H9 (cell line): ENCODE data around the gene CAGE1. TPM values are rescaled to one million over a fixed set of nuclear protein-coding genes. Genes with fewer than 3 reads are reported as not detected.

Experiments
- DNase-seq: peaks from one replicate; pipeline ENCODE4 v3.0.0-alpha.2; 2017
- H2AFZ ChIP-seq: one replicate; pipeline ENCODE4 v1.6.1; 2013; ENCODE audit warnings: mild to moderate bottlenecking, low read length, control low read depth, moderate library complexity
- H2AK5ac ChIP-seq: 2 replicates; pipeline ENCODE4 v1.6.1; 2013; ENCODE audit warnings: low read length, control low read depth, mixed read lengths; ENCODE audit not compliant: insufficient read length
- H2BK120ac ChIP-seq: one replicate; pipeline ENCODE4 v1.6.1; 2013; ENCODE audit warnings: low read depth, mild to moderate bottlenecking, low read length, control low read depth, inconsistent platforms; ENCODE audit not compliant: poor library complexity, severe bottlenecking
- H2BK12ac ChIP-seq: 2 replicates; pipeline ENCODE4 v1.6.1; 2013; ENCODE audit warnings: low read length, control low read depth, mixed read lengths, low read depth; ENCODE audit not compliant: insufficient read length
- H2BK15ac ChIP-seq: 2 replicates; pipeline ENCODE4 v1.6.1; 2013; ENCODE audit warnings: low read depth, low read length, control low read depth
- H2BK20ac ChIP-seq: one replicate; pipeline ENCODE4 v1.6.1; 2013; ENCODE audit warnings: low read depth, mild to moderate bottlenecking, low read length, control low read depth, inconsistent platforms; ENCODE audit not compliant: poor library complexity, severe bottlenecking
- H2BK5ac ChIP-seq: 2 replicates; pipeline ENCODE4 v1.6.1; 2013; ENCODE audit warnings: low read length, control low read depth, mixed read lengths; ENCODE audit not compliant: insufficient read length
- H3K14ac ChIP-seq: 2 replicates; pipeline ENCODE4 v1.6.1; 2013; ENCODE audit warnings: low read length, control low read depth; ENCODE audit not compliant: insufficient read depth
- H3K18ac ChIP-seq: 2 replicates; pipeline ENCODE4 v1.6.1; 2013; ENCODE audit warnings: low read depth, mild to moderate bottlenecking, mixed read lengths, low read length, control low read depth; ENCODE audit not compliant: insufficient read length
- H3K23ac ChIP-seq: 2 replicates; pipeline ENCODE4 v1.6.1; 2013; ENCODE audit warnings: low read length, control low read depth, mixed read lengths, low read depth; ENCODE audit not compliant: insufficient read length
- H3K23me2 ChIP-seq: 2 replicates; pipeline ENCODE4 v1.6.1; 2013; ENCODE audit warnings: low read depth, mild to moderate bottlenecking, mixed read lengths, low read length, control low read depth; ENCODE audit not compliant: insufficient read length, poor library complexity, severe bottlenecking
- H3K27ac ChIP-seq: 2 replicates; pipeline ENCODE4 v1.5.1; 2013; ENCODE audit warnings: low read length, control low read depth, mixed read lengths, low read depth; ENCODE audit not compliant: insufficient read length
- H3K27me3 ChIP-seq: 2 replicates; pipeline ENCODE4 v1.6.1; 2013; ENCODE audit warnings: low read length, control low read depth, inconsistent platforms; ENCODE audit not compliant: insufficient read depth
- H3K4ac ChIP-seq: 2 replicates; pipeline ENCODE4 v1.6.1; 2013; ENCODE audit warnings: low read depth, mild to moderate bottlenecking, control low read depth, inconsistent platforms, low read length, moderate library complexity
- H3K4me1 ChIP-seq: 2 replicates; pipeline ENCODE4 v1.6.1; 2013; ENCODE audit warnings: low read length, control low read depth, inconsistent platforms; ENCODE audit not compliant: insufficient read depth
- H3K4me2 ChIP-seq: 2 replicates; pipeline ENCODE4 v1.6.1; 2013; ENCODE audit warnings: low read length, control low read depth, mixed read lengths; ENCODE audit not compliant: insufficient read length, insufficient read depth
- H3K56ac ChIP-seq: 2 replicates; pipeline ENCODE4 v1.6.1; 2013; ENCODE audit warnings: low read depth, mild to moderate bottlenecking, mixed read lengths, low read length, control low read depth; ENCODE audit not compliant: insufficient read length
- H3K79me1 ChIP-seq: 2 replicates; pipeline ENCODE4 v1.6.1; 2013; ENCODE audit warnings: low read depth, mild to moderate bottlenecking, moderate library complexity, low read length, control low read depth, inconsistent platforms; ENCODE audit not compliant: insufficient read depth, poor library complexity, severe bottlenecking
- H3K79me2 ChIP-seq: 2 replicates; pipeline ENCODE4 v1.6.1; 2013; ENCODE audit warnings: low read length, control low read depth, inconsistent platforms; ENCODE audit not compliant: insufficient read depth
- H3K9ac ChIP-seq: 2 replicates; pipeline ENCODE4 v1.6.1; 2013; ENCODE audit warnings: low read length, control low read depth, mixed read lengths; ENCODE audit not compliant: insufficient read length; ENCODE audit errors: extremely low read depth
- H3K9me3 ChIP-seq: one replicate; pipeline ENCODE4 v1.6.1; 2013; ENCODE audit warnings: low read depth, low read length, inconsistent platforms; ENCODE audit not compliant: control insufficient read depth
- H3T11ph ChIP-seq: one replicate; pipeline ENCODE4 v1.6.1; 2013; ENCODE audit warnings: mild to moderate bottlenecking, low read length, control low read depth, inconsistent platforms
- H4K20me1 ChIP-seq: one replicate; pipeline ENCODE4 v1.6.1; 2013; ENCODE audit not compliant: control insufficient read depth, insufficient read length, insufficient read depth
- H4K5ac ChIP-seq: 2 replicates; pipeline ENCODE4 v1.6.1; 2013; ENCODE audit warnings: low read depth, mild to moderate bottlenecking, mixed read lengths, low read length, control low read depth; ENCODE audit not compliant: insufficient read length
- H4K8ac ChIP-seq: replicated peaks from 2 replicates; pipeline ENCODE4 v1.6.1; 2013; ENCODE audit warnings: low read length, control low read depth, mixed read lengths, low read depth; ENCODE audit not compliant: insufficient read length
- H4K91ac ChIP-seq: 2 replicates; pipeline ENCODE4 v1.6.1; 2013; ENCODE audit warnings: low read depth, mild to moderate bottlenecking, moderate library complexity, mixed read lengths, low read length, control low read depth; ENCODE audit not compliant: insufficient read length
- H3K27ac Mint-ChIP-seq, 3 experiments: 2 replicates in 2 of 3; 3 replicates in 1 of 3; pipeline ENCODE4 v1.8.0; 2020 to 2021; ENCODE audit warnings: mixed read lengths in 3 of 3, mild to moderate bottlenecking in 1 of 3, moderate library complexity in 1 of 3
- H3K27me3 Mint-ChIP-seq: 2 replicates; pipeline ENCODE4 v1.8.0; 2021; ENCODE audit warnings: low read depth, mild to moderate bottlenecking, moderate library complexity, mixed read lengths
- H3K36me3 Mint-ChIP-seq, 3 experiments: 2 replicates in 2 of 3; 3 replicates in 1 of 3; pipeline ENCODE4 v1.8.0; 2020 to 2021; ENCODE audit warnings: low read depth in 3 of 3, mixed read lengths in 3 of 3; ENCODE audit not compliant: insufficient read depth in 1 of 3
- H3K4me1 Mint-ChIP-seq, 2 experiments: 2 replicates each; pipeline ENCODE4 v1.8.0; 2020; ENCODE audit warnings: mixed read lengths in 2 of 2
- H3K4me3 Mint-ChIP-seq, 2 experiments: 2 replicates in 1 of 2; 3 replicates in 1 of 2; pipeline ENCODE4 v1.8.0; 2020 to 2021; ENCODE audit warnings: mild to moderate bottlenecking in 2 of 2, mixed read lengths in 2 of 2, moderate library complexity in 1 of 2
- H3K9me3 Mint-ChIP-seq, 2 experiments: 2 replicates in 1 of 2; 3 replicates in 1 of 2; pipeline ENCODE4 v1.8.0; 2020; ENCODE audit warnings: mild to moderate bottlenecking in 2 of 2, mixed read lengths in 2 of 2, moderate library complexity in 1 of 2
- CTCF ChIP-seq: fragments of 200-600 bp; sonication (generic); conservative IDR thresholded peaks from 3 replicates; pipeline ENCODE4 v1.8.0; 2021; ENCODE audit warnings: antibody characterized with exemption, mild to moderate bottlenecking
- WGBS: extraction: QIAGEN DNeasy Blood & Tissue Kit; methylation state at CpG from one replicate; pipeline ENCODE4 v1.1.7; 2013; ENCODE audit warnings: missing lambda C conversion rate, low lambda C conversion rate, mixed read lengths; ENCODE audit not compliant: insufficient read length; ENCODE audit errors: extremely low coverage; 5-methylcytosine and 5-hydroxymethylcytosine counted together
- total RNA-seq: library from RNA; stranded (reverse); gene quantifications from 2 replicates; pipeline ENCODE4 v1.2.1, GENCODE V29; 2021

The CAGE1 gene
- total RNA-seq, 1 experiment from 2014 or later: 0.28 TPM

- WGBS: no CpG with 5 or more reads among the region's 7 CpGs
- H3K36me3 Mint-ChIP-seq: peaks cover 27 to 86% (median 73%) of the 10 kb centered on the region in 3 experiments; a peak in 6 of 7 replicates
- no peaks in the 10 kb centered on the region for H3K79me2 ChIP-seq
Measured at GRCh38 chr6:7301702-7302101, 87.8 kb downstream of the CAGE1 start.

More at GRCh38 chr6:7301702-7302101, 87.8 kb downstream of the CAGE1 start:
- Histone ChIP-seq H4K20me1 (no peaks in the 10 kb centered on the region), H3T11ph (no peak overlapping the region), H3K9me3 (no peaks in the 10 kb centered on the region), H3K27ac (no peak overlapping the region), H4K91ac (no peak overlapping the region), H3K9ac (no peak overlapping the region), H2AFZ (no peak overlapping the region), H4K8ac (no peak overlapping the region), H4K5ac (no peak overlapping the region), H2AK5ac (no peak overlapping the region), H3K18ac (no peak overlapping the region), H3K23ac (no peak overlapping the region), H3K27me3 (no peaks in the 10 kb centered on the region), H3K4me1 (no peaks in the 10 kb centered on the region), H2BK5ac (no peak overlapping the region), H2BK120ac (no peak overlapping the region), H3K4me2 (no peak overlapping the region), H2BK20ac (no peak overlapping the region), H2BK12ac (no peak overlapping the region), H3K79me1 (no peaks in the 10 kb centered on the region), H3K14ac (no peak overlapping the region), H3K56ac (no peak overlapping the region), H3K23me2 (no peaks in the 10 kb centered on the region), H2BK15ac (no peak overlapping the region), H3K4ac (no peak overlapping the region)
- Mint-ChIP-seq H3K9me3 (no peaks in the 10 kb centered on the region), H3K27me3 (no peaks in the 10 kb centered on the region), H3K4me1 (no peaks in the 10 kb centered on the region), H3K4me3 (no peak overlapping the region), H3K27ac (no peak overlapping the region)
- DNase-seq: no peak
- TF ChIP-seq CTCF: no peak
